Left kidney (tissue), 2 donors: Measurements from ENCODE around the gene ADGRG3. TPM values are rescaled to one million over a fixed set of nuclear protein-coding genes. Genes with fewer than 3 reads are reported as not detected.
A peak's percentile ranks its signal among the peaks of the same experiment; 100 is the strongest.

ENCODE experiments used
- DNase-seq: peaks from one replicate; pipeline ENCODE4 v3.0.0-alpha.2; 2013
- polyA plus RNA-seq: library from polyadenylated mRNA; unstranded; fragments of 120-200 nt; gene quantifications from one replicate; pipeline ENCODE4 v1.2.1, GENCODE V29; 2013; ENCODE audit not compliant: insufficient read length

Gene ADGRG3
- polyA plus RNA-seq, 1 donor = 0.18 TPM

GRCh38 chr16:57630407-57630797, 37.7 kb upstream of the ADGRG3 start:
- DNase-seq = no peak

- no peak for DNase-seq
These were observed 36.9 kb upstream of the ADGRG3 start for GRCh38 chr16:57630931-57631845.

- no peak for DNase-seq
These were observed 35.5 kb upstream of the ADGRG3 start for GRCh38 chr16:57632568-57632967.

- DNase-seq = no peak
These were observed 34.6 kb upstream of the ADGRG3 start for GRCh38 chr16:57633383-57634064.

- no peak for DNase-seq
These were observed 33.9 kb upstream of the ADGRG3 start for GRCh38 chr16:57634171-57634570.

- no peak for DNase-seq
These were observed 32.6 kb upstream of the ADGRG3 start for GRCh38 chr16:57635266-57636097.

- DNase-seq = no peak
These were observed 31.9 kb upstream of the ADGRG3 start for GRCh38 chr16:57636184-57636583.

GRCh38 chr16:57637020-57637419, 31.1 kb upstream of the ADGRG3 start:
- no peak for DNase-seq

GRCh38 chr16:57637424-57637823, 30.7 kb upstream of the ADGRG3 start:
- DNase-seq = no peak

- DNase-seq = no peak
These were observed 30.1 kb upstream of the ADGRG3 start for GRCh38 chr16:57637965-57638364.

GRCh38 chr16:57638381-57638780, 29.7 kb upstream of the ADGRG3 start:
- no peak for DNase-seq

- DNase-seq = peak; percentile 81
These were observed 28.8 kb upstream of the ADGRG3 start for GRCh38 chr16:57639172-57639887.

GRCh38 chr16:57640185-57640584, 27.9 kb upstream of the ADGRG3 start:
- DNase-seq = no peak

GRCh38 chr16:57640612-57641011, 27.5 kb upstream of the ADGRG3 start:
- no peak for DNase-seq

- no peak for DNase-seq
These were observed 25.7 kb upstream of the ADGRG3 start for GRCh38 chr16:57642160-57643135.

- DNase-seq = no peak
These were observed 24.8 kb upstream of the ADGRG3 start for GRCh38 chr16:57643147-57643874.

- DNase-seq = no peak
These were observed 24.2 kb upstream of the ADGRG3 start for GRCh38 chr16:57643910-57644309.

GRCh38 chr16:57644383-57645014, 23.6 kb upstream of the ADGRG3 start:
- DNase-seq = no peak

- DNase-seq = no peak
These were observed 22.9 kb upstream of the ADGRG3 start for GRCh38 chr16:57645169-57645568.
